ENCODE data around the gene LANCL2.

- TF ChIP-seq POLR2A (IDR thresholded peaks at IDR 0.05) (no peak), CTCF (IDR thresholded peaks at IDR 0.05) (no peak), POLR2AphosphoS5 (IDR thresholded peaks at IDR 0.05) (no peak), EP300 (IDR thresholded peaks at IDR 0.05) (no peak)
These were observed 19.8 kb upstream of the LANCL2 start for GRCh38 chr7:55345292-55345691.

Measured in stomach (tissue), 4 donors.